Prostate gland (tissue), 2 donors: Measurements from ENCODE around the gene DMWD.

Experiments
- CTCF ChIP-seq, 4 experiments: fragments of 200-600 bp in 2 of 4; fragments of 450-650 bp in 2 of 4; sonication (generic) in 2 of 4; IDR thresholded peaks; 1 replicate in 3 of 4; 2 replicates in 1 of 4; pipeline ENCODE4 v1.5.1; 2016 to 2019; ENCODE audit warnings: antibody characterized with exemption in 4 of 4, mild to moderate bottlenecking in 2 of 4, moderate library complexity in 2 of 4
- POLR2A ChIP-seq: fragments of 450-650 bp; IDR thresholded peaks from one replicate; pipeline ENCODE4 v1.6.1; 2016; ENCODE audit warnings: antibody characterized with exemption, mild to moderate bottlenecking

- TF ChIP-seq CTCF (IDR thresholded peaks at IDR 0.05) (peak in 1 of 4 experiments; percentile 13), POLR2A (peak; percentile 85)
Observed at GRCh38 chr19:45768984-45769782, 23.5 kb downstream of the DMWD start, which contains the start of gene SIX5.
